ENCODE measurements around the gene CHGA.

GRCh38 chr14:92917041-92917940 is 5.7 kb upstream of the CHGA start:
- TF ChIP-seq EZH2phosphoT487 (IDR thresholded peaks at IDR 0.05; ENCODE audit: borderline replicate concordance, low read length) (no peak), CTCF (IDR thresholded peaks at IDR 0.05; ENCODE audit: low read depth, low read length, poor library complexity, severe bottlenecking) (no peak)

All from DOHH2 (cell line).